HG03135 (cell line): ENCODE data around the gene ADGRA3.
"Not testable (repeated sequence)": the region's sequence is repeated elsewhere in the genome, so short reads cannot be mapped to it uniquely, and the experiment has no call there.

Experiments used
- ATAC-seq: cut with Tn5 transposase; IDR thresholded peaks from one replicate; pipeline ENCODE4 v1.9.1; 2021; ENCODE audit warnings: mild to moderate bottlenecking, moderate library complexity; ENCODE audit not compliant: unreplicated experiment

Gene ADGRA3

DNA sequence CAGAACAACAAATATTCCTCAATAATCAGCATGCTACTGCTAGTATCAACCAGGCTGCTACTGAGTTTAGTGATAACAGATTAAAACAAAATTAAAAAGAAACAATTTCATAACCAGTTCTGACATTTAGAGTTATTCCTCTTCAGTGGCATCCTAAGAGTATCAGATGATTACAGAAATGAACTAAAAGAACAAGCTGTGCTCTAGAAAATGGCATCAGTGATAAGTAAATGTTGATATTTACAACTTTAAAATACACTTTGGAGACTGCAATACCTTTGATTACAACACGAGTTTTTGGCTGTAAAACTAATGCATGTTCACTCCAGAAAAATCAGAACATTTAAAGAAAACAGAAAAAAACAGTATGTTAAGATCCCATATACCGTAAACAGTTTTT lies 72.9 kb downstream of the ADGRA3 start:
- no peak for ATAC-seq

GRCh38 chr4:22440999-22441398 lies 74.9 kb downstream of the ADGRA3 start:
- no peak for ATAC-seq

- ATAC-seq: no peak
Observed at GRCh38 chr4:22439947-22440346, 75.9 kb downstream of the ADGRA3 start.

GRCh38 chr4:22435652-22436051 lies 80.2 kb downstream of the ADGRA3 start:
- no peak for ATAC-seq

GRCh38 chr4:22434895-22435294 lies 81.0 kb downstream of the ADGRA3 start:
- no peak for ATAC-seq

- no peak for ATAC-seq
Observed at GRCh38 chr4:22430626-22431025, 85.2 kb downstream of the ADGRA3 start.

DNA sequence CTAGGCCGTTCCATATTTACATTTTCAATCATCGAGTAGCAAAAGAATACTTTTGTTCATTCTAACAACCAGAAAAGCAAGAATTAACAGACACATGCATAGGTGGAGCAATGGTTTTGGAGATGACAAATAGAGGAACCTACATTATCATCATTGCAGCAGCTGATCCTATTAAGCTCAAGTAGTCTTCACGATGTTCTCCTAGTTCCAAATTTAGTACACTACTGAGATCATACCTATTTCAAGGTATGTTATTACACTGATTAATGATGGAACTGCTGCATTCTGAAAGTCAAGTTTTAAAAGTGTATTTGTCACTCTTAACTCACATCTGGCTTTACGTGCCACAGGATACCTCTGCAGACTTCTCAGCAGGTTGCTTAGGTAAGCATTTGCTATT lies 87.4 kb downstream of the ADGRA3 start:
- no peak for ATAC-seq

- ATAC-seq: no peak
Observed at GRCh38 chr4:22427675-22428074, 88.2 kb downstream of the ADGRA3 start.

DNA sequence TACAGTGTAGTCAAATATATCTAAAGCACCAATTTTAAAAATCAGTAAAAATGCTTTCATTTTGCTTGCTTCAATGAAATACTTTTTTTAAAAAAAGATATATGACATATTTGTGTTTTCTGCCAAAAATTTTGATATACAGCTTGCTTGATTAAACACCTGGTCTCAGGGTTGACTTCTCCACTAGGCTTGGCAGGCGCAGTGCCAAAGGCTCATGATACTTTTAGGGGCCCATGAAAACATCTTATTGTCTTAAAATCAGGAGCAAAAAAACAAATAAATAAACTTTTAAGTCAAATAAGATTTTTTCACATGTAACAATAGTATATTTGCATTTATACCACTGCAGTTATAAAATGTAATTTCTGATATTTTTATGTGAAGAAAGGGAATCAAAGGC lies 95.6 kb downstream of the ADGRA3 start:
- ATAC-seq: no peak

DNA sequence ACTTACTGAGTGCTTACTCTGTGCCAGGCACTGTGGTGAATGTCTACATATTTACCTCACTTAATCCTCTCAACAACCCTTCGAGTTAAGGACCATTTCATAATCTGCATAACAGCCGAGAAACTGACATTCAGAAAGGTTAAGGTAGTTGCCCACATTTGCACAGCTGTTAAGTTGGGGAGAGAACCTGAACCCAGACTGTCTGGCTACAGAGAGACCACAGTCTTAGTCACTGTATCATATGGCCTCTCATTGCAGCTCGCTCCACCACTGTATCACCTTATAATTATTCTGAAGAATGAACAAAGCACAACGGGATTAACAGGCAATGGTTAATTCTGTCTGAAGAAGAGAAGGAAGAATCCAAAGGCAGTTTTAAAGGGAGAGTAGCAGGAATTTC lies 98.5 kb downstream of the ADGRA3 start:
- ATAC-seq: no peak

- no peak for ATAC-seq
Observed at GRCh38 chr4:22416403-22416802, 99.5 kb downstream of the ADGRA3 start.

GRCh38 chr4:22414833-22415232 lies 101.0 kb downstream of the ADGRA3 start:
- no peak for ATAC-seq

DNA sequence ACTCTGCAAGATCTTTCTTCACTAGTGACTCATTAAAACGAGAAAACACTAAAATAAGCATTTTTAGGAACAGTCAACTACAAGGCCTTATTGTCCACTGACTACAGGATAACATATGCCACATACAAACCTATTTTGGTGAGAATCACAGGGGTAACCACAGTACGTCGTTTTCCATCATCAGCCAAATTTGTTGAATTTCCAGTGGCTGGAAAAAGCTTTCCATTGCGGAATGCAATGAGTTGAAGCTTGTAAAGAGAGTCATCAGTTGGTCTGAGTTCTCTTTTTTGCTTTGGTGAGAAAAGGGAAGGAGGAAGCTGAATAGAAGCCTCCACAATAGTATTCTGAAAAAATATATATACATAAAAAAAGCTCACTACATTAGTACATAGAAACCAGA lies 102.4 kb downstream of the ADGRA3 start:
- no peak for ATAC-seq

- no peak for ATAC-seq
Observed at GRCh38 chr4:22412013-22412412, 103.9 kb downstream of the ADGRA3 start.

DNA sequence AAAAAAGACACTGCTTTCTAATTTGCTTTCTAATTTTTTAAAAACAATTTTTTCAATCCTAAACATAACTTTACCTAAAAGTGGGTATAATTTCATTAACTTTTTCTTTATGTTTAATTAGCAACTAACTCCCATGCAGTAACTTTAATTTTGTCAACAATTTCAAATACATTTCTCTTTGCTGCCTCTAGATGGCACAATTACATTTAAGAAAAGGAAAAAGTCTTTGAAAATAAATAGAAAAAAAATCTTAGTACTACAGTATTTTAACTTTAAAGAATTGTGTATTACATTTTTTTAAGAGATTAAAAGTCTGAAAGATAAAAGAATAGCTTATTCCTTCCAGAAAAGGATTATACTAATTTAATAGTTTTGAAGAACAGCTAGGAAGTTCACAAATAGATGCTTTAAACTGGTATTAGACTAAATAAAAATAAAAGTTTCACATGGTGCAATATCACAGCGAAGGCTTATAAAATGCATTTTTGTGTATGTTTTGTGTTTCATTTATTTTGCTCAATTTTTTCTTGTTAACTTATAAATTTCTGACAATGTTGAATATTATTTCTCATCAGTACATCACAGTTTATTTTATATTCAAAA lies 105.1 kb downstream of the ADGRA3 start:
- no peak for ATAC-seq

DNA sequence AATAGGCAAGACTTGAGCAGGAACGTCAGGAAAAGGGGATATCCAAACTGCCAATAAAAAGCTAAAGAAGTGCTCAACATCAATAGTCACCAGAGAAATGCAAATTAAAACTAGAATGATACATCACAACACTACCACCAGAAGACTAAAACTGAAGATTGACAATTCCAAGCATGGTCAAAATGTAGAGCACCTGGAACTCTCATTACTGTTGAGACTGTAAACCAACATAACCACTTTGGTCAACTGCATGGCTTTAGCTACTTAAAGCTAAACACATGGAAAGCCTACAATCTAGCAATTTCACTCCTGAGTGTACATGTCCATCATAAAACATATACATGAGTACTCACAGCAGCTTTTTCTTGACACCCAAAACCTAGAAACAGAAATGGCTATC lies 107.4 kb downstream of the ADGRA3 start:
- no peak for ATAC-seq

DNA sequence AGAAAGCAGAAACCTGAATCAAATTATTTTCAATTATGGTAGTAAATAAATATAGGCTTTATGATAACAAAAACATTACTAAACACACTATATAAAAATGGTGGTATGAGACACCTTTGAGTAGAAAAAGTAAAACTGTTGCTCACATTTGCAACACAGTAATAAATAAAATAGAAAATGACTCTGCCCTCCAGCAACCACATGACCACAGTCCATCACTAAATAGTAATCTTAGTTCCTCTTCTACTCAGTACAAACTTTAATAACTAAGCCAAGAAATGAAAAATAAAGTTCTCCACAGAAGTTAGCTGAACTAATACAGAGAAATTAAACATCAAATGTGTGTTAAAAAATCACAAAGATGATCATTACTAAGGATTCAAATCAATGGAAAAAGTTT lies 108.5 kb downstream of the ADGRA3 start:
- no peak for ATAC-seq

- ATAC-seq: no peak
Observed at GRCh38 chr4:22398671-22399070, 117.2 kb downstream of the ADGRA3 start.

DNA sequence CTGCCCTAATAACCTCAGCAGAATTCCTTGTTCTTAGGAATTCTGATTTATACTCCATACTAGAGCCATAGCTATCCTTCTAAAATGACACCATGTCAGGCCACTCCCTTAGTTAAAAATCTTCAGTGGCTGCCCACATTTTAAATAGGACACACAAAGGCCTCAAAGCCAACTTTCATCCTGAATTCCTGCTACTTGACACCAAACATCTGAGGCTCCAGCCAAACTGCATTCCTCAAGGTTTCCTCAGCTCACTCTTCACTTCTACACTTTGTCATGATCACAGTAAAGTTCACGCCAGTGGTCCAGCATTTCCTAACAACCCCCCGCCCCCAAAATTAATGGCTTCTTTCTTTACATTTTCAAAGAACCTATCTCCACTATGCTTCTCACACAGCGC lies 124.3 kb downstream of the ADGRA3 start:
- no peak for ATAC-seq

GRCh38 chr4:22389240-22389870 lies 126.5 kb downstream of the ADGRA3 start:
- no peak for ATAC-seq

- ATAC-seq: no peak
Observed at GRCh38 chr4:22385611-22386011, 130.3 kb downstream of the ADGRA3 start.

- ATAC-seq: no peak
Observed at GRCh38 chr4:22384154-22384553, 131.7 kb downstream of the ADGRA3 start.

DNA sequence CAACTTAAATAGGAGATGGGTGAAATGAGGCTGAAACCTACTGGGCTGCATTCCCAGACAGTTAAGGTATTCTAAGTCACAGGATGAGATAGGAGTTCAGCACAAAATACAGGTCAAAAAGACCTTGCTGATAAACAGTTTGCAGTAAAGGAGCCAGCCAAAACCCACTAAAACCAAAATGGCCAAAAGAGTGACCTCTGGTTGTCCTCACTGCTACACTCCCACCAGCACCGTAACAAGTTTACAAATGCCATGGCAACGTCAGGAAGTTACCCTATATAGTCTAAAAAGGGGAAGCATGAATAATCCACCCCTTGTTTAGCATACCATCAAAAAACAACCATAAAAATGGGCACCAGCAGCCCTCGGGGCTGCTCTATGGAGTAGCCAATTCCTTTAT lies 133.7 kb downstream of the ADGRA3 start:
- ATAC-seq: not testable (repeated sequence)
